Loucy (cell line): Measurements from ENCODE around the gene GDPD3.

Experiments used
- EZH2phosphoT487 ChIP-seq: fragments of 200-600 bp; IDR thresholded peaks from 2 replicates; pipeline ENCODE4 v1.6.1; 2018; ENCODE audit warnings: antibody characterized with exemption, mild to moderate bottlenecking, moderate library complexity, borderline replicate concordance
- TF ChIP-seq, protein P1 (sequence below): fragments of 200-600 bp; sonication (generic); conservative IDR thresholded peaks from 2 replicates; pipeline ENCODE4 v1.5.1; 2014; ENCODE audit warnings: mild to moderate bottlenecking, antibody characterized with exemption, low read length

DNA sequence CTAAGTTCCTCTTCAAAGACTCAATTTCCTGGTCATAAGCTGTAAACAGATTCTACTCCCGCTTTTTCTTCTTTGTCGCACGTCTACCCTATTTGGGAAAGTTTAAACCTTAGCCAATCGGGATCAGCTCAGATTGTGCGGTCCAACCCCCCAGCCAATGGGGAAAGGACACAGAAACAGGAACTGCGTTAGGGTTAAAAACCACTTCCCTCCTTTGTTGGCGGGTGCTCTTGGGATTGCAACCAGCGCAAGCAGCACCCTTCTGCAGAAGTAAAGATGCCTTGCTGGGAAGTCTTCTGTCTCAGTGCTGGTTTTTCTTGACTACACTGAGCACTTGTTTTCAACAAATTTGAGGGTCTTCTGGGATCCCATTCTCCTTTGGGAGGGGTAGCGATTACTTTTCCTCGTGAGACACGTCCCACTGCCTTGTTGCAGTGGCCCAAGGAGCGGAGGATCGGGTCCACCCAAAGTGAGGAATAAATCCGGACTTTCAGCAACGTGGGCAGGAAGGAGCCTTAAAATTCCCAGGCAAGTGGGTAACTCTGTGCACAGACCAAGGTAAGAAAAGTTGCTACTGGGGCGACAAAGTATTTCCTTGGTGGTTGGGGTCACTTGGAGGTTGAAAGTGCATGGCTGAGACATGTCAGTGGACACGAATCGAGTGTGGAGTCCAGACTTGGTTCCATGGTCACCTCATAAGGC lies 16.3 kb downstream of the GDPD3 start:
- TF ChIP-seq, protein P1, sequence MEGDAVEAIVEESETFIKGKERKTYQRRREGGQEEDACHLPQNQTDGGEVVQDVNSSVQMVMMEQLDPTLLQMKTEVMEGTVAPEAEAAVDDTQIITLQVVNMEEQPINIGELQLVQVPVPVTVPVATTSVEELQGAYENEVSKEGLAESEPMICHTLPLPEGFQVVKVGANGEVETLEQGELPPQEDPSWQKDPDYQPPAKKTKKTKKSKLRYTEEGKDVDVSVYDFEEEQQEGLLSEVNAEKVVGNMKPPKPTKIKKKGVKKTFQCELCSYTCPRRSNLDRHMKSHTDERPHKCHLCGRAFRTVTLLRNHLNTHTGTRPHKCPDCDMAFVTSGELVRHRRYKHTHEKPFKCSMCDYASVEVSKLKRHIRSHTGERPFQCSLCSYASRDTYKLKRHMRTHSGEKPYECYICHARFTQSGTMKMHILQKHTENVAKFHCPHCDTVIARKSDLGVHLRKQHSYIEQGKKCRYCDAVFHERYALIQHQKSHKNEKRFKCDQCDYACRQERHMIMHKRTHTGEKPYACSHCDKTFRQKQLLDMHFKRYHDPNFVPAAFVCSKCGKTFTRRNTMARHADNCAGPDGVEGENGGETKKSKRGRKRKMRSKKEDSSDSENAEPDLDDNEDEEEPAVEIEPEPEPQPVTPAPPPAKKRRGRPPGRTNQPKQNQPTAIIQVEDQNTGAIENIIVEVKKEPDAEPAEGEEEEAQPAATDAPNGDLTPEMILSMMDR = no peak
- no peak for TF ChIP-seq EZH2phosphoT487
